Fibroblast of the aortic adventitia (primary cell): ENCODE measurements around the gene NCKIPSD. TPM values are rescaled to one million over a fixed set of nuclear protein-coding genes. Genes with fewer than 3 reads are reported as not detected.

Experiments used
- DNase-seq: peaks from one replicate; pipeline ENCODE4 v3.0.0-alpha.2; 2010; ENCODE audit warnings: low read depth
- H3K4me3 ChIP-seq: 2 replicates; pipeline ENCODE4 v1.5.1; 2011; ENCODE audit warnings: low read depth, mild to moderate bottlenecking, control low read depth, low read length, moderate library complexity
- total RNA-seq: library from RNA; depleted of rRNA; stranded (reverse); fragments of >200 nt; gene quantifications from 2 replicates; pipeline ENCODE4 v1.2.3, GENCODE V29; 2012; ENCODE audit warnings: low replicate concordance
- TF ChIP-seq, protein P1 (sequence below): IDR thresholded peaks from 2 replicates; pipeline ENCODE4 v1.5.1; 2011; ENCODE audit warnings: mild to moderate bottlenecking, low read length, control low read depth, inconsistent platforms; ENCODE audit not compliant: insufficient read depth

Gene NCKIPSD
- total RNA-seq, 1 donor: 20.0 TPM

- TF ChIP-seq, protein P1, sequence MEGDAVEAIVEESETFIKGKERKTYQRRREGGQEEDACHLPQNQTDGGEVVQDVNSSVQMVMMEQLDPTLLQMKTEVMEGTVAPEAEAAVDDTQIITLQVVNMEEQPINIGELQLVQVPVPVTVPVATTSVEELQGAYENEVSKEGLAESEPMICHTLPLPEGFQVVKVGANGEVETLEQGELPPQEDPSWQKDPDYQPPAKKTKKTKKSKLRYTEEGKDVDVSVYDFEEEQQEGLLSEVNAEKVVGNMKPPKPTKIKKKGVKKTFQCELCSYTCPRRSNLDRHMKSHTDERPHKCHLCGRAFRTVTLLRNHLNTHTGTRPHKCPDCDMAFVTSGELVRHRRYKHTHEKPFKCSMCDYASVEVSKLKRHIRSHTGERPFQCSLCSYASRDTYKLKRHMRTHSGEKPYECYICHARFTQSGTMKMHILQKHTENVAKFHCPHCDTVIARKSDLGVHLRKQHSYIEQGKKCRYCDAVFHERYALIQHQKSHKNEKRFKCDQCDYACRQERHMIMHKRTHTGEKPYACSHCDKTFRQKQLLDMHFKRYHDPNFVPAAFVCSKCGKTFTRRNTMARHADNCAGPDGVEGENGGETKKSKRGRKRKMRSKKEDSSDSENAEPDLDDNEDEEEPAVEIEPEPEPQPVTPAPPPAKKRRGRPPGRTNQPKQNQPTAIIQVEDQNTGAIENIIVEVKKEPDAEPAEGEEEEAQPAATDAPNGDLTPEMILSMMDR: no peak
- no peak overlapping the region for H3K4me3 ChIP-seq
- DNase-seq: no peak
These were observed 52.5 kb downstream of the NCKIPSD start for GRCh38 chr3:48633256-48633655.

DNA sequence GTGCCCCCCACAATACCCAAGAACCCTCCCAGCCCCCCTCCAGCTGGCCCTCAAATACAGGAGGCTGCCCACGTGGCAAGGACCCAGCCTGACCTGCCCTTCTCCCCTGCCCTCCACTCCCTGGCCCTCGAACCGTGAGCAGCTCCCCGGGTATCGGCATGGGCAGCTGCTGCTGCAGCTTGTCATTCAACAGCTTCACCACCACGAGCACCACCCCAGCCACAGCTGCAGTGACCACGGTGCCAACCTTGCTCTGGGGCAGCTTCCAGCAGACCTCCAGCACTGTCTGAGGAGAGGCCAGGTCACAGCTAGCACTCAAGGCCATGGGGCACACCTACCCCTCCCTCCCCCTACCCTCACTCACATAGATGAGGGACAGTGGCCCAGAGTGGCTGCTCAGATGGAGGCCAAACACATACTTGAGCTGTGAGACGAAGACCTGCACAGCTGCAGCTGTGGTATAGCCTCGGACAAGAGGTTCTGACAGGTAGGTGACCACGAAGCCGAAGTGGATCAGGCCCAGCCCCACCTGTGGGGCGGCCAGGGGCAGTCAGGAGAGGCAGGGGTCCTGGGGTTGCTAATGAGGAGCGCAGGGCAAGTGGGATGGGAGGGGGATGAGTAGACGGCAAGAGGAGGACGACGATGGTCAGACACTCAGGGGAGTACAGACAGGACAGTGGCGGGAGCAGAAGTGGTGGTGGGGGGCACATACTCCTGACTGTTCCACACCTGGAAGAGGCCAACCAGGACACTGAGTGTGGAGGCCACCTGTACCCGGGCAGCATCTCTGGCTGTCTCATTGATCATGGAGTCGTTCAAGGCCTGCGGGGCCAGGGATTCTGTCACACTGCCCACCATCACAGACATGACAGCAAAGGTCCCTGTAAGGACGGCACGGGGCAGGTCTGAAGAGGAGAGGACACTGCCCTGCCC lies 53.9 kb downstream of the NCKIPSD start:
- H3K4me3 ChIP-seq: no peak overlapping the region
- DNase-seq: no peak
- TF ChIP-seq, protein P1: no peak

DNA sequence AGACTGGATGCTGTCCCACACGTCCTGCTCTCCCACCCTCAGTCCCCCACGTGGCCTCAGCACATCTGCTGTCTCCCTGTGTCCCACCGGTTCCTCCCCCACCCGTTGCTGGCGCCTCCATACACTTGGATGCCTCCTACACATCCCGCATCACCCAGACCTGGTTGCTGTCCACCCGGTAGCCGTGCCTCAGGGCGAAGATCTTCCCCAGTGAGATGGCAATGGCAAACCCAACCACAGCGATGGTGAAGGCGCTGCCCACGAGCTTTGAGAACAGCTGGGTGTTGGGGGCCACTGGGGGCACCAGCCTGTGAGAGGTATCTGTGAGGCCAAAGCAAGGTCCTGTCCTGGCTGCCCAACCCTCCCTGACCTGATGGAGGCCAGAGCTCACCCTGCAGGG lies 54.9 kb downstream of the NCKIPSD start:
- no peak for DNase-seq
- H3K4me3 ChIP-seq: no peak overlapping the region
- TF ChIP-seq, protein P1: no peak

GRCh38 chr3:48630407-48630806 lies 55.3 kb downstream of the NCKIPSD start:
- H3K4me3 ChIP-seq: no peak overlapping the region
- no peak for DNase-seq
- TF ChIP-seq, protein P1: no peak

GRCh38 chr3:48629894-48630293 lies 55.8 kb downstream of the NCKIPSD start:
- H3K4me3 ChIP-seq: no peak overlapping the region
- TF ChIP-seq, protein P1: no peak
- DNase-seq: no peak

GRCh38 chr3:48628277-48629017 lies 57.3 kb downstream of the NCKIPSD start:
- no peak for DNase-seq
- no peak overlapping the region for H3K4me3 ChIP-seq
- TF ChIP-seq, protein P1: no peak
